RKO (cell line): ENCODE results near the gene PDCD5.
"Not testable (repeated sequence)": the region's sequence is repeated elsewhere in the genome, so short reads cannot be mapped to it uniquely, and the experiment has no call there.

Experiments used
- DNase-seq: peaks from one replicate; pipeline ENCODE4 v3.0.0-alpha.2; 2016; ENCODE audit warnings: low spot score

Gene PDCD5

GRCh38 chr19:32580353-32580900 is 563 bp upstream of the PDCD5 start:
- DNase-seq, result no peak

- peak; percentile 15 for DNase-seq
These were observed 752 bp downstream of the PDCD5 start for GRCh38 chr19:32581705-32582179.

- DNase-seq, result not testable (repeated sequence)
These were observed 6.9 kb downstream of the PDCD5 start for GRCh38 chr19:32587747-32588504.

GRCh38 chr19:32594021-32594420 is 13.0 kb downstream of the PDCD5 start:
- DNase-seq, result no peak

- DNase-seq, result no peak
These were observed 14.5 kb downstream of the PDCD5 start for GRCh38 chr19:32595491-32595890.

GRCh38 chr19:32598022-32598421 is 17.0 kb downstream of the PDCD5 start:
- no peak for DNase-seq

- DNase-seq, result no peak
These were observed 18.3 kb downstream of the PDCD5 start for GRCh38 chr19:32599258-32599657.

GRCh38 chr19:32599736-32600157 is 18.8 kb downstream of the PDCD5 start:
- DNase-seq, result peak; percentile 79

GRCh38 chr19:32603961-32604360 is 23.0 kb downstream of the PDCD5 start:
- DNase-seq, result no peak

GRCh38 chr19:32605544-32605943 is 24.6 kb downstream of the PDCD5 start:
- no peak for DNase-seq

- DNase-seq, result no peak
These were observed 25.3 kb downstream of the PDCD5 start for GRCh38 chr19:32606289-32606688.

- no peak for DNase-seq
These were observed 26.5 kb downstream of the PDCD5 start for GRCh38 chr19:32607479-32607878.

- DNase-seq, result no peak
These were observed 30.2 kb downstream of the PDCD5 start for GRCh38 chr19:32611161-32611560.

GRCh38 chr19:32613008-32613407 is 32.0 kb downstream of the PDCD5 start:
- DNase-seq, result no peak

- DNase-seq, result no peak
These were observed 33.9 kb downstream of the PDCD5 start for GRCh38 chr19:32614916-32615315.

GRCh38 chr19:32615569-32615968 is 34.6 kb downstream of the PDCD5 start:
- no peak for DNase-seq

- DNase-seq, result no peak
These were observed 38.2 kb downstream of the PDCD5 start for GRCh38 chr19:32619051-32619685.

- no peak for DNase-seq
These were observed 41.0 kb downstream of the PDCD5 start for GRCh38 chr19:32622002-32622401.

GRCh38 chr19:32624410-32624809 is 43.4 kb downstream of the PDCD5 start:
- no peak for DNase-seq

- DNase-seq, result no peak
These were observed 46.0 kb downstream of the PDCD5 start for GRCh38 chr19:32626969-32627368.

- no peak for DNase-seq
These were observed 46.8 kb downstream of the PDCD5 start for GRCh38 chr19:32627714-32628270.

GRCh38 chr19:32630338-32630737 is 49.3 kb downstream of the PDCD5 start:
- DNase-seq, result no peak

GRCh38 chr19:32631381-32631780 is 50.4 kb downstream of the PDCD5 start:
- no peak for DNase-seq
